Urothelium cell line (cell line): ENCODE measurements around the gene AKAP9.
"Not testable (repeated sequence)": the region's sequence is repeated elsewhere in the genome, so short reads cannot be mapped to it uniquely, and the experiment has no call there.

Experiments
- DNase-seq: peaks from one replicate; pipeline ENCODE4 v3.0.0; 2011; ENCODE audit warnings: low spot score, mixed read lengths
- FAIRE-seq: peaks from 2 replicates; lab custom pipeline; 2011; peaks lifted over from hg19 to GRCh38; lab: Jason Lieb, UNC

AKAP9 gene

DNA sequence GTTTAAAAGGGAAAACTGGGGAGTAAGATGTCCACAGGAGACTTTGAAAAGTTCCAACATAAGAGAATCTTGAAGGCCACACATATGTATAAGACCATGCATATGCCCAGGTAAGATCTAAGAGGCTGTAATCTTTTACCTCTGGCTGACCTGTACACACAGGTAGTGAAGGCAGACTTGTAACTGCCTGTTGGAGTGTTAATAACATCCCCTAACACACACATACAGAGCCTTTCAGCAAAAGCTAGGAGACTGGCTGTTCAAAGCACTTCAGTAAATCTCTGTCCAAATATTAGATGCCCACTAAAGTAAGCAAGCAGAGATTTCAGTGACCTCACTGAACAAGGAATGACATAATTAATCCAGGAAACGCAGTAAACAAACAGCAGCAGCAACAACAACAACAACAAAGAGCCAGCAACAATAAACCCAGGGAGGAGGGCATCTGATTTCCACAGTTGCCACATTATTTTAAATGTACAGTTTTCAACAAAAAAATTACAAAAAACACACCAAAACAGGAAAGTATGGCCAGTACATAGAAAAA is 178.6 kb downstream of the AKAP9 start:
- no peak for FAIRE-seq

DNA sequence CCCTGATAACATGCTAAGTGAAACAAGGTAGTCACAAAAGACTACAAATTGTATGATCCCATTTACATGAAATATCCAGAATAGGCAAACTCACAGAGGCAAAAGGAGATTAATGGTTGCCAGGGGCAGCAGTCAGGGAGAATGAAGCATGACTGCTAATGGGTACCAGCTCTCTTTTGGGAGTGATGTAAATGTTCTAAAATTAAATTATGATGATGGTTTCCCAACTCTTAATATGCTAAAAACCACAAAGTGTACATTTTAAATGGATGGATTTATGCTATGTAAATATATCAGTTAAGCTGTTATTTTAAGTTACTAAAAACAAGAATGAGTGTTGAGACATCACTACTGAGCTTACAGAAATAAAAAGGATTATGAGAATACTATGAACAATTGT is 181.0 kb downstream of the AKAP9 start:
- no peak for FAIRE-seq
- DNase-seq = no peak

More for the DNA sequence above, 178.6 kb downstream of the AKAP9 start:
- DNase-seq = no peak

DNA sequence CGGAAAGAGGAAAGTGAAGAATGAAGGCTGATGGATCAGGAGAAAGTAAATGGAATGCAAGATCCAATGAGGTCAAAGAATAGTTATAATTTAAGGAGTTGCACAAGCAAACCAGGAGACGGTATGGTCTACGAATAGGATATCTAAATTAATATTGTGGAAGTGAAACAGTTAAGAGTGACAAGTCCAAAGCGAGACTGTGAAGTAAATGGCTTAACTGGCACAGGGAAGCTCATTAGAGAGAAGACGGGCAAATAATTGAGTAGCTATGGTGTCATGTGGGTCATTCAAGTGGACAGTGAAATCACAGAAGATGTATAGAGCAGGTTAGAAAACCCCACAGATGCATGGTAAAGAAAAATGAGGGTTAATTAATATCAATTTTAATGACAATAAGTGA is 190.4 kb downstream of the AKAP9 start:
- DNase-seq (no peak), FAIRE-seq (no peak)

DNA sequence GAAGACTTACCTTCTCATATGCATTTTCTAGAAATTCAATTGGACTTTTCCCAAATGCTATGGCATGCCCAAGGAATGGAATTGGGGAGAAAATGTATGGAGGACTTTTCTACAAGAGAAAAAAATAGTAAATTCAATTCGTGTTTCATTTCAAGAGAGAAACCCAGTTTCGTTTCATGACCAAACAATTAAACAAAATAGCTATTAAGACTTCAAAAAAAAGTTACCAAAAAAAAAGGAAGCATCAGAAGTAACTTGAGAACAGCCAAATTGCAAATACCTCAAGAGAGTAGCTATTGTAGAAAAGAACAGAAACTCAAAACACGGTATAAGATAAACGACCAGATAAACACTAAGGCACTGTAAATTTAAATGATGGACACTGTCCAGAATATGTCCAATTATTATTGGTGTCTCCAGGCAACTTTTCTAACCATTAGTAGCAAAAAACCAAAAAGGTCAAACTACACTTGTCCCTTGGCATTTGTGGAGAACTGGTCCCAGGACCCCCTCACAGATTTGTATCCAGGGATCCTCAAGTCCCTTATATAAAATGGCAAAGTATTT is 191.2 kb downstream of the AKAP9 start:
- no peak for DNase-seq
- FAIRE-seq = no peak

DNA sequence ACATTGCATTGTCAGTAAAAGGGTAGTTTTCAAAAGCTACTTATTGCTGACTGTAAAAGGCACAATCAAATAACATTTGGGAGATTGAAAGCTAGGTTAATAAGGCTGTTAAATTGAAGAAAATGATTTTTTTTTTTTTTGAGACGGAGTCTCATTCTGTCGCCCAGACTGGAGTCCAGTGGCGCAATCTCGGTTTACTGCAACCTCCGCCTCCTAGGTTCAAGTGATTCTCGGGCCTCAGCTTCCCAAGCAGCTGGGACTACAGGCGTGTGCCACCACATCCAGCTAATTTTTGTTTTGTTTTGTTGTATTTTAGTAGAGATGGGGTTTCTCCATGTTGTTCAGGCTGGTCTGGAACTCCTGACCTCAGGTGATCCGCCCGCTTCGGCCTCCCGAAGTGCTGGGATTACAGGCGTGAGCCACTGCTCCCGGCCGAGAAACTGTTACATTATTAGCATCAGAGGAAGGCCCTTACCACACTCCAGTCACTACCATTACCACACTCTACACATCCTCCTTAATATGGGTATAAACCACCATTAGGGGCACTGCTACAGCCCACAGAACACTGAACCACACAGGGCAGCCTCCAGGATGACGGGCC is 192.6 kb downstream of the AKAP9 start:
- FAIRE-seq = no peak
- no peak for DNase-seq

DNA sequence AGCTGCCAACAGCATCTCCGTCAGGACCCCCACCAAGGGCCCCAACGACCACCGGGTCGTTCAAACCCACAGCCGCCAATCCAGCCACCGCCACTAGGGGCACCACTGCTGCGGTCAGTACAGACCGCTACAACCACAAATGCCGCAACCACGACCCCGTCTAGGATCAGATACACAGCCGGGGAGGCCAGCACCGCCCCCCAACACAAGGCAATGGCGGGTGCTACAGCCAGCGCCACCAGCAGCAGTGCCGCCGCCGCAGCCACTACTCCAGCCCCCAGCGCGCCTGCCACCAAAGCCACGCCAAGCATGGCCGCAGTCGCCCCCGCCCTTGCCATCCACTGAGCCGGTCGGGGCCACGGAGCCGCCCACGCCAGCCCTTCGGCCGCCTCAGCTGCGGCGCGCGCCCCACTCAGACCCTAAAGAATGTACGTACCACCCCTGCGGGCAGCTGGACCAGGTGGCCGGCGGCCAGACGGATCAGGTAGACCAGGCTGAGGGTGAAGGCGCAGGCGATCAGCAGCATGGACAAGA is 193.1 kb downstream of the AKAP9 start:
- peak; percentile 78 for FAIRE-seq
- peak; percentile 76 for DNase-seq

DNA sequence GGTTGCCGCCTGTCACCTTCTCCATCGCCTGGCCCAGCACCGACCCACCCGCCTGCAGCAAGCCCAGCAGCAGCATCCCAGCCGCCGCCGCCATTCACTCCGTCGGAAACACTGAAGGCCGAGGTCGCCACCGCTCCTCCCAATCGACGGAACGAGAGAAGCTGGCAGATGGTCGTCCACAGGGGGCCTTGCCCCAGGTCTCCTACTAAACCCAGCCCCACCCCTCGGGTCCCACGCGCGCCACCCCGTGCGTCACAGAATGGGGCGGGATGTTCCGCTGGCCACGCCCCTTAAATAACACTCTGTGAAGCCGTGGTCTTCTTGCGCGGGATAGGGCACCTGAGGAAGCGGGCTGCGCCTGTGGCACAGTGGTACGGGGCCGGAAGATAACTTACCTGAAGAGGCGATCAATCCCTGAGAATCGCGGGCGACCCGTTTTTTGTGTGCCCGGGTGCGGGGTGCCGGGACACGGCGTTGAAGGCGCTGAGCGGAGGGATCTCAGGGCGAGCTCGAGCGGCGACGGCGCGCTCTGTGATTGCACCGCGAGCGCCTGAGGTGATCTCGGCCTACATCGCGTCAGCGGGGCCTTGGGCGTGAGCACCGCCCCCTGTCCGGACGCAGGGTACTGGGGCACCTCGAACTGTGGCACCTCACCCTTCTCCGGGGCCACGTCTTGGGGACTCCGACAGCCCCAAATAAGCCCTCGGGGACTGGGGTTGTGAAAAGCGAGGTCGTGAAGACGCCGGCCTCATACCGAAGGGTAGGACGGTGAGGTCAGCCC is 193.8 kb downstream of the AKAP9 start, which contains the start of gene CYP51A1:
Gene CYP51A1, minus strand, starts transcription at position 207 of the 781 bp plus-strand sequence. Its CDS starts 113 bp downstream, at position 94.
- FAIRE-seq = peak; percentile 79
- peak; percentile 98 for DNase-seq

DNA sequence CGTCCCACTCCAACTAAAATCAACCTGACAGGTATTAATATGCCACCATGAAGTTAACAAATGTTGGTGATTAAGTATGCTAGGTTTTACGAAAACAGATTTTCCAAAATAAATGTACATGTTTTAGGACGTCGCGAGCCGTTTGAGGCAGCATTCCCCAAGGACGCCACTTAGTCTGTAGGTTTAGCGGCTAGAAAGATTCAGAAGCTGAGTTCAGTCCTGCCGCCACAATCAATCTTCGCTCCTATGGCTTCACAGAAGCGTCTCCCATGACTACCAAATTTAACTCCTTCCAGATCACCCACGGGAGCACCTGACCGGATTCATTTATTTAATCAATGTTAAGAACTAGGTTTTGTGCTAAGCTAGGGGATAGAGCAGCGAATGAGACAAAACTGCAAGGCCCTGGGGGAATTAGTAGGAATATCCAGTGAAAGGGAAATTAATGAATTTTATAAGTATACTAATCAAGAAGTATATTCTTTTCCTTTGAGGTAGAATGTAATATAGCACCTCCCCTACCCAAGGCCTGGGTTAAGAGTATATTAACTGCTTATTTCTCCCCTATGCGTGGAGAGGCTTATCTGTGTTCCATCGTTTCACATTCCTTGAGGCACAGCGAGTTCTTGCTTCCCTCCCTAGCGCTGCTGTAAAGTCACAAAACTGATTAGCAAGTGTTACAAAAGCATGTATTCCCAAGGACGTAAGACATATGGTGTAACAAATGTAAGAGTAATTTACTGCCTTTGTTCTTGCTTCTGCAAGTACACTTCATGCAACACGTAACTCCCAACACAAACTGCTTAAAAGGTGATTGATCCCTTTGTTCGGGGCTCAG is 194.6 kb downstream of the AKAP9 start:
- DNase-seq = peak; percentile 48
- no peak for FAIRE-seq

DNA sequence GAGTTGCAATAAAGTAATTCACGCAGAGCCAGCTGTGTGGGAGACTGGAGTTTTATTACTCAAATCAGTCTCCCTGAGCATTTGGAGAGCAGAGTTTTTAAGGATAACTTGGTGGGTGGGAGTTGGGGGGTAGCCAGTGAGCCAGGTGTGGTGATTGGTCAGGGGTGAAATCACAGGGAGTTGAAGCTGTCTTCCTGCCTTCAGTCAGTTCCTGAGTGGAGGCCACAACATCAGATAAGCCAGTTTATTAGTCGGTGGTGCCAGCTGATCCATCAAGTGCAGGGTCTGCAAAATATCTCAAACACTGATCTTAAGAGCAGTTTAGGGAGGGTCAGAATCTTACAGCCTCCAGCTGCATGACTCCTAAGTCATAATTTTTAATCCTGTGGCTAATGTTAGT is 196.9 kb downstream of the AKAP9 start:
- DNase-seq (no peak), FAIRE-seq (no peak)

DNA sequence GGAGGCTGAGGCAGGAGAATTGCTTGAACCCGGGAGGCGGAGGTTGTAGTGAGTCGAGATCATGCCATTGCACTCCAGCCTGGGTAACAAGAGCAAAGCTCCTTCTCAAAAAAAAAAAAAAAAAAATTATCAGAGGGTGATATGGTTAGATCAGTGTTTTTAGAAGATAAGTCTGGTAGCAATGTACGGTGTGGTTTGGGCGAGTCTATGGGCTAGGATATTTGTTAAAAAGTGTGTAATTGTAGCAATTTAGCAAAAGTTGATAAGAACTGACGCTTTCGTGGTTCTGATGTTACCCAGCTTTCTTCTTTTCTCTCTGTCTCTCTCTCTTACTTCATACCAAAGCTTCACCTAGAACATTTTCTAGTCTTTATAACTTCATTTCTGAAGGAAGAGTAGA is 200.5 kb downstream of the AKAP9 start:
- FAIRE-seq = no peak
- no peak for DNase-seq

DNA sequence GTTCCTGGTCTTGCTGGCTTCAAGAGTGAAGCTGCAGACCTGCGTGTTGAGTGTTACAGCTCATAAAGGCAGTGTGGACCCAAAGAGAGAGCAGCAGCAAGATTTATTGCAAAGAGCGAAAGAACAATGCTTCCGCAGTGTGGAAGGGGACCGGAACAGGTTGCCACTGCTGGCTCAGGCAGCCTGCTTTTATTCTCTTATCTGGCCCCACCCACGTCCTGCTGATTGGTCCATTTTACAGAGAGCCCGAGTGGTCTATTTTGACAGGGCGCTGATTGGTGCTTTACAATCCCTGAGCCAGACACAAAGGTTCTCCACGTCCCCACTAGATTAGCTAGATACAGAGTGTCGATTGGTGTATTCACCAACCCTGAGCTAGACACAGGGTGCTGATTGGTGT is 202.1 kb downstream of the AKAP9 start:
- DNase-seq, FAIRE-seq: not testable (repeated sequence)

DNA sequence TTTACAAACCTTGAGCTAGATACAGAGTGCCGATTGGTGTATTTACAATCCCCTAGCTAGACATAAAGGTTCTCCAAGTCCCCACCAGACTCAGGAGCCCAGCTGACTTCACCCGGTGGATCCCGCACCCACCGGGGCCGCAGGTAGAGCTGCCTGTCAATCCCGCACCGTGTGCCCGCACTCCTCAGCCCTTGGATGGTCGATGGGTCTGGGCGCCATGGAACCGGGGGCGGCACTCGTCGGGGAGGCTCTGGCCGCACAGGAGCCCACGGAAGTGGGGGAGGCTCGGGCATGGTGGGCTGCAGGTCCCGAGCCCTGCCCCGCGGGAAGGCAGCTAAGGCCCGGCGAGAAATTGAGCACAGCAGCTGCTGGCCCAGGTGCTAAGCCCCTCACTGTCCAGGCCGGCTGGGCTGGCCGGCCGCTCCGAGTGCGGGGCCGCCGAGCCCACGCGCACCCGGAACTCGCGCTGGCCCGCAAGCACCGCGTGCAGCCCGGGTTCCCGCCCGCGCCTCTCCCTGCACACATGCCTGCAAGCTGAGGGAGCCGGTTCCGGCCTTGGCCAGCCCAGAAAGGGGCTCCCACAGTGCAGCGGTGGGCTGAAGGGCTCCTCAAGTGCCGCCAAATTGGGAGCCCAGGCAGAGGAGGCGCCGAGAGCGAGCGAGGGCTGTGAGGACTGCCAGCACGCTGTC is 202.7 kb downstream of the AKAP9 start:
- not testable (repeated sequence) for FAIRE-seq

DNA sequence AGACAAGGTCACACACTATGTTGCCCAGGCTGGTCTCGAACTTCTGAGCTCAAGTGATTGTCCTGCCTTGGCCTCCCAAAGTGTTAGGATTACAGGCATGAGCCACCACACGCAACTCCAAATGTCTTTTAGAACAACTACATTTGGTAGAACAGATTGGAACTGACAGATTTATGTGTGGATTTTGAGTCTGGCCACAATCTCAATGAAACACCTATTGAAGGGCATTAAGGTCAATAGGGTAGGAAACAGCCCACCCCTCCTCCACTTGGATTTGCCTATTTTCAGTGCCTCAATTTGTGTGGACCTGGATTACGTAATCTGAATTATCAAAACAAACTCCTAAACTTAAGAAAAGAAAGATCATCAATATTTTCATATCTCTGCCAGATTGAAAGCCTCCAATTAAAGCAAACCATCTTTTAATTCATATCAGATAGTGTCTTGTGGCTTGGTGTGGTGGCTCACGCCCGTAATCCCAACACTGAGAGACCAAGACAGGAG is 209.1 kb downstream of the AKAP9 start:
- DNase-seq (no peak), FAIRE-seq (no peak)

More for the DNA sequence above, 202.7 kb downstream of the AKAP9 start:
- not testable (repeated sequence) for DNase-seq

DNA sequence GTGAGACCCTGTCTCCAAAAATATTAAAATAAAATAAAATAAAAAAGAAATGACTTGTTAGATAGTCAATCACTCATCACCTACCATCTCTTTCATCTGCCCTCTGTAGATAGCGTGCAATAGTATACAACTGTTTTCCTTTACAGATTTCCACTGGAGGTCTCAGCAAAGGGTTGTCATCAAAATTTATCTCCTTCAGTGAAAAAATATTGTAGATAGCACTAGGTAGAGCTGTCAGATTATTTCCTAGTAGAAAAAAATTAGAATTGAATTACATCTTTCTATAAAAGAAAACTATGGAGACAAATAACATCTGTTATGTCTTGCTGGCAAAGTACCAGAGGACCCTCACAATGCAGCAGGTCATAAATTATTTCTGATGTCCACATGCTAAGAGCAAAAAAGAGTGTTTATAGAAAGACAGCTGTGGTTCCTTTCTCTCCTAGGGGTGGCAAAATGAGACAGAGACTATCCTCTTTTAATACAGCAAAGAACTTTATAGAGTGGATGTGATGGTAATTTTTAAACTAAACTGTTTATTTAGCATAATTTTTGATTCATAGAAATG is 209.9 kb downstream of the AKAP9 start:
- FAIRE-seq (no peak), DNase-seq (no peak)

DNA sequence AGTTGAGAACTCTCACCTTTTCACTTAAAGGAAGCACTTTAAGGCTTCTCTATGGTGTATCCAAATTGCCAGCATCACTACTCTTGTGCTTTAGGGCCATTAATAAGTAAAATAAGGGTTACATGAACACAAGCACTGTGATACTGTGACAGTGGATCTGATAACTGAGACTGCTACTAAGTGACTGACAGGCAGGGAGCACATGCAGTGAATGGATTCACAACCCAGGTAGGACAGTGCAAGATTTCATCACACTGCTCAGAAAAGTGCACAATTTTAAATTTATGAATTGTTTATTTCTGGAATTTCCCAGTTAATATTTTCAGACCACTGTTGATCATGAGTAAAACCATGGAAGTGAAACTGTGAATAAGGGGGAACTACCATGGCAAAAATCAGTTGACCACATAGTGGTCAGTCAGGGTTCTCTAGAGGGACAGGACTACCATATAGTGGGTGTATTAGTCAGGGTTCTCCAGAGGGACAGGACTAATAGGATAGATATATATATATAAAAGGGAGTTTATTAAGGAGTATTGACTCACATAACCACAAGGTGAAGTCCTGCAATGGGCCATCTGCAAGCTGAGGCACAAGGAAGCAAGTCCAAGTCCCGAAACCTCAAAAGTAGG is 214.6 kb downstream of the AKAP9 start:
- FAIRE-seq (no peak), DNase-seq (no peak)

DNA sequence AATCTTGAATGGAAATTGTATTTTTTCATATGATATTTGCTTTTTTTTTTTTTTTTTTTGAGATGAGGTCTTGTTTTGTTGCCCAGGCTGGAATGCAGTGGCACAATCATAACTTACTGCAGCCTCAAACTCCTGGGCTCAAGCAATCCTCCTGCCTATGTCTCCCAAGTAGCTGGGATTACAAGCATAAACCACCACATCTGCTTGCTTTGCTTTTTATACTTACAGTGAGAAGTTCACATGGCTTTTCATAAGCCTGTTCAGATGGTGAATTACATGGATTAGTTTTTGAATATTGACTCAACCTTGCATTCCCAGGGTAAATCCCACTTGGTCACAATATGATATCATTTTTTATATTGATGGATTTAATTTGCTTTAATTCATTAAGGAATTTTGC is 216.3 kb downstream of the AKAP9 start:
- no peak for DNase-seq
- FAIRE-seq = no peak

DNA sequence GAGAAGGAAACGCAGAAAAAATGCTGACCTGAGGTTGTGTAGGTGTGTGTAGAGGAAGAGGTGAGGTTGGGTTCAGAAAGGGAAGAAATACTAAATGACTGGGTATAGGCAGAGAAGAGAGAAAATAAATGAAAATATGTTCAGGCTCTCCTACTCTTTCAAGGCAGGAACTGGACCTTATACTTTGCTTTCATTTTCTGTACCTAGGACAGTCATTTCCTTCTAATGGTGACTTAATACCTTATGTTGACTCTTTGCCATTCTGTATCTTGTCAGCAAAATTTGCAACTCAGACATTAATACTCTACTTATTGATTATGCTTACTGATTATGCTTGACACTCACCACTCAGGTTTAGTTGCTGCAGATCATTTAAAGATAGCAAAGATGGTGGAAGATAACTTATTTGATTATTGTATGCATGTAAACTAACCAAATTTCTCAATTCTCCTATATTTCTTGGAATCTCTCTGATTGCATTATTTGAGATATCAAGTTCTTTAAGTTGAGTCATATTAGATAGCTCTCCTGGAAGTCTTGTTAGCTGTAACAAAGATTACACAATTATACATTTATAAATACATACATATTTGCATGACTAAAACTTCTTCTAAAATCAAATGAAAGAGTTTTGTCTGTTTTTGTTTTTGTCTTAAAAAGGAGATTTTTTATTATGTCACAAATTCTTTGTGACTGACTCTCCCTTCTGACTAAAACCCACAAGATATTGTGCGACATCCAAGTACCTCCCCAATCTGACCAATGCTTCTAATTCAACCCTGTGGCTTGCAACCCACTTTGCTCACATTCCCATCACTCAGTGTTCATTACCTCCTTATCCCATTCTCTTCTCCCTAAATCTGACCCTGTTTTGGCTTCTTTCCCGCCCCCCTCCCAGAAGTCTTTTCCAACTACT is 218.3 kb downstream of the AKAP9 start:
- FAIRE-seq = no peak

More for the DNA sequence above, 218.3 kb downstream of the AKAP9 start:
- peak; percentile 56 for DNase-seq
